Omental fat pad (tissue), 4 donors: ENCODE data around the gene WNT5B. TPM values are rescaled to one million over a fixed set of nuclear protein-coding genes. Genes with fewer than 3 reads are reported as not detected.
A peak's percentile ranks its signal among the peaks of the same experiment; 100 is the strongest.

Experiments
- ATAC-seq: fragments of 150-250 bp; one replicate; pipeline ENCODE4 v1.9.1; 2016; ENCODE audit warnings: mild to moderate bottlenecking, moderate library complexity; ENCODE audit not compliant: low FRiP score
- DNase-seq: peaks from one replicate; pipeline ENCODE4 v3.0.0-alpha.2; 2019; ENCODE audit warnings: low spot score
- CTCF ChIP-seq, 3 donors: fragments of 450-650 bp; IDR thresholded peaks; one replicate each; pipeline ENCODE4 v1.5.1; 2016 to 2017; ENCODE audit warnings: antibody characterized with exemption in 3 of 3, mild to moderate bottlenecking in 3 of 3, moderate library complexity in 2 of 3
- total RNA-seq, 4 donors: library from RNA; depleted of rRNA; stranded (reverse); fragments of >200 nt; gene quantifications; one replicate each; pipeline ENCODE4 v1.1.0, GENCODE V29; 2016

Gene WNT5B
- total RNA-seq, 4 donors from 2014 or later: 3.6 to 9.0 (median 4.0) TPM

- DNase-seq (no peak), ATAC-seq (no peak)
- TF ChIP-seq CTCF (IDR thresholded peaks at IDR 0.05): no peak
Measured at GRCh38 chr12:1607940-1608712, 20.9 kb upstream of the WNT5B start.

GRCh38 chr12:1608713-1609119 lies 20.3 kb upstream of the WNT5B start:
- ATAC-seq (no peak), DNase-seq (no peak)
- TF ChIP-seq CTCF (IDR thresholded peaks at IDR 0.05): no peak

DNA sequence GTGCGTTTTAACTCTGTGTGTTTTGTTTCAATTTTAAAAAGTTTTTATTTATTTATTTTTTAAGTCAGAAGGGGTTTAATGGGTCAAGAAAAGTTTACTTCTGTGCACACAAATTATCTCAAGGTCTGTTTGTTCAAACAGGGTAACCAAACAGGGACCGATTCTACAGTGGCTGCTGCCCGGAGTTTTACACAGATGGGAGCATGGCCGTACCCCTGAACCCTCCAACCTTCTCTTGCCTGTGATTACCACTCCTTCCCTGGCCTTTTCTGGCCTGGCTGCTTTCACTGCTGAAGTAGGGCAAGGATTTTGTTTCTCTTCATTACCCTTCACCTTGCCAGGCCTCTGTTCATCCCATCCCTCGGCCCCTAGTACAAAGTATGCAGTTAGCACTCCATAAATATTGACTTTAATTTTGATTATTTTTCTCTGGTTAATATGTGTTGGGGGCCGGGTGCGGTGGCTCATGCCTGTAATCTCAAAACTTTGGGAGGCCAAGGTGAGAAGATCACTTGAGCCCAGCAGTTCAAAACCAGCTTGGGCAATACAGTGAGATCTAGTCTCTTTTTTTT lies 18.9 kb upstream of the WNT5B start:
- no peak for DNase-seq
- no peak for ATAC-seq
- no peak for TF ChIP-seq CTCF (IDR thresholded peaks at IDR 0.05)

- peak; percentile 56 for ATAC-seq
- no peak for TF ChIP-seq CTCF (IDR thresholded peaks at IDR 0.05)
- no peak for DNase-seq
Measured at GRCh38 chr12:1611803-1612572, 17.0 kb upstream of the WNT5B start.

DNA sequence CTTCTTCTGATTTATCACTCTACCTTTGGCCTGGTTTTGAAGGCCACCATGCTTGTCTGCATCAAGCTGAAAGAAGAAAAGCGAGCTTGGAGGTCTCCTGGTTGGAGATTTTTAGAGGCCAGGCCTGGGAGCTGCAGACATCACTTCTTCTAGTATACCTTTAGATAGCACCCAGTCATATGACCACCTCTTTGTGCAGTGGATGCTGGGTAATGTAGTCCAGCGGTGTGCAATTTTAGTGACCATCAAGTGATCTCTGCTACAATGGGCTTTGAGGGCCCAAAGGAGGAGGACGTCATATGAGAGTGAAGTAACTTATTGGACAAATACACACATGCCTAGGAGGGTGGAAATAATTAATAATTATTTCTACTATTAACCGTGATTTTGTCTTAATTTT lies 15.2 kb upstream of the WNT5B start:
- ATAC-seq (no peak), DNase-seq (no peak)
- no peak for TF ChIP-seq CTCF (IDR thresholded peaks at IDR 0.05)

- no peak for TF ChIP-seq CTCF (IDR thresholded peaks at IDR 0.05)
- no peak for ATAC-seq
- no peak for DNase-seq
Measured at GRCh38 chr12:1614360-1614759, 14.7 kb upstream of the WNT5B start.
